IMR-90 (cell line): Measurements from ENCODE around the gene PLVAP. TPM values are rescaled to one million over a fixed set of nuclear protein-coding genes. Genes with fewer than 3 reads are reported as not detected.

Source experiments
- ATAC-seq: fragments of 200-7000 bp; cut with Tn5 transposase; 2 replicates; pipeline ENCODE4 v1.9.1; 2020; ENCODE audit warnings: low read depth, mild to moderate bottlenecking, moderate library complexity
- BruUV-seq: library from RNA; stranded (reverse); fragments of 400-500 nt; replicated peaks from 2 replicates; lab custom pipeline; 2021; lab: Mats Ljungman, UMichigan
- CTCF ChIA-PET: fragments of 300-600 bp; formaldehyde crosslinking; extraction: SDS; loops from one replicate; lab custom pipeline; 2021; ENCODE audit warnings: antibody characterized with exemption; lab: Yijun Ruan, JAX
- POLR2A ChIA-PET: fragments of 300-600 bp; sonication (Branson Sonifier 250); formaldehyde crosslinking; loops from one replicate; lab custom pipeline; 2022; ENCODE audit warnings: antibody characterized with exemption; ENCODE audit not compliant: unreplicated experiment; lab: Charles Lee
- DNase-seq: peaks from one replicate; pipeline ENCODE4 v3.0.0; 2013
- H2AFZ ChIP-seq: replicated peaks from 2 replicates; pipeline ENCODE3; 2013; ENCODE audit warnings: low read length, mild to moderate bottlenecking; ENCODE audit not compliant: poor library complexity
- H2AK5ac ChIP-seq: 2 replicates; pipeline ENCODE4 v1.6.1; 2013; ENCODE audit warnings: low read depth, low read length, inconsistent platforms
- H2AK9ac ChIP-seq: replicated peaks from 2 replicates; pipeline ENCODE3; 2013; ENCODE audit warnings: mild to moderate bottlenecking, low read depth, low read length, moderate library complexity; ENCODE audit not compliant: poor library complexity
- H2BK120ac ChIP-seq: 2 replicates; pipeline ENCODE4 v1.6.1; 2013; ENCODE audit warnings: low read depth, low read length, inconsistent platforms
- H2BK15ac ChIP-seq: 3 replicates; pipeline ENCODE4 v1.6.1; 2013; ENCODE audit warnings: low read depth, low read length, inconsistent platforms
- H2BK20ac ChIP-seq: 2 replicates; pipeline ENCODE4 v1.6.1; 2013; ENCODE audit warnings: low read depth, mild to moderate bottlenecking, inconsistent platforms, low read length, moderate library complexity
- H2BK5ac ChIP-seq: 2 replicates; pipeline ENCODE4 v1.6.1; 2013; ENCODE audit warnings: mild to moderate bottlenecking, low read depth, low read length, inconsistent platforms; ENCODE audit not compliant: poor library complexity, severe bottlenecking
- H3K14ac ChIP-seq: replicated peaks from 2 replicates; pipeline ENCODE4 v1.6.1; 2013; ENCODE audit warnings: low read depth, low read length, inconsistent platforms
- H3K18ac ChIP-seq: 2 replicates; pipeline ENCODE4 v1.6.1; 2013; ENCODE audit warnings: low read depth, low read length, control low read depth
- H3K23ac ChIP-seq: 2 replicates; pipeline ENCODE4 v1.6.1; 2013; ENCODE audit warnings: low read depth, low read length, inconsistent platforms
- H3K27ac ChIP-seq: 2 replicates; pipeline ENCODE4 v1.5.1; 2013; ENCODE audit warnings: mild to moderate bottlenecking, control low read depth, low read length; ENCODE audit not compliant: insufficient read depth
- H3K27me3 ChIP-seq: 2 replicates; pipeline ENCODE4 v1.6.1; 2013; ENCODE audit warnings: low read length; ENCODE audit not compliant: control insufficient read depth, insufficient read depth
- H3K36me3 ChIP-seq: 2 replicates; pipeline ENCODE4 v1.6.1; 2013; ENCODE audit warnings: low read length, mixed read lengths; ENCODE audit not compliant: control insufficient read depth, insufficient read depth
- H3K4ac ChIP-seq: 2 replicates; pipeline ENCODE4 v1.6.1; 2013; ENCODE audit warnings: low read depth, low read length, inconsistent platforms
- H3K4me1 ChIP-seq: 2 replicates; pipeline ENCODE4 v1.6.1; 2013; ENCODE audit warnings: low read length, mixed read lengths; ENCODE audit not compliant: control insufficient read depth, insufficient read depth
- H3K4me2 ChIP-seq: 2 replicates; pipeline ENCODE4 v1.6.1; 2013; ENCODE audit warnings: low read depth, mild to moderate bottlenecking, control low read depth, low read length, moderate library complexity
- H3K4me3 ChIP-seq: 2 replicates; pipeline ENCODE4 v1.5.1; 2013; ENCODE audit warnings: low read depth, mild to moderate bottlenecking, control low read depth, low read length, moderate library complexity; ENCODE audit not compliant: insufficient read depth
- H3K56ac ChIP-seq: 2 replicates; pipeline ENCODE4 v1.6.1; 2013; ENCODE audit warnings: low read length, inconsistent platforms; ENCODE audit not compliant: insufficient read depth; ENCODE audit errors: extremely low read depth
- H3K79me1 ChIP-seq, 2 experiments: 2 replicates each; pipeline ENCODE4 v1.6.1; 2013; ENCODE audit warnings: low read length in 2 of 2, inconsistent platforms in 1 of 2, low read depth in 1 of 2
- H3K9ac ChIP-seq: 2 replicates; pipeline ENCODE4 v1.6.1; 2013; ENCODE audit warnings: low read depth, low read length, control low read depth
- H3K9me1 ChIP-seq: 2 replicates; pipeline ENCODE4 v1.6.1; 2013; ENCODE audit warnings: low read length, inconsistent platforms; ENCODE audit not compliant: insufficient read depth
- H3K9me3 ChIP-seq: 2 replicates; pipeline ENCODE4 v1.6.1; 2013; ENCODE audit warnings: low read length; ENCODE audit not compliant: control insufficient read depth, insufficient read depth
- H4K20me1 ChIP-seq: 2 replicates; pipeline ENCODE4 v1.6.1; 2013; ENCODE audit warnings: low read length, inconsistent platforms; ENCODE audit not compliant: insufficient read depth
- H4K5ac ChIP-seq: 2 replicates; pipeline ENCODE4 v1.6.1; 2013; ENCODE audit warnings: mild to moderate bottlenecking, low read depth, low read length, control low read depth
- H4K8ac ChIP-seq, 2 experiments: 2 replicates each; pipeline ENCODE4 v1.6.1; 2013; ENCODE audit warnings: low read depth in 2 of 2, low read length in 2 of 2, control low read depth in 1 of 2, inconsistent platforms in 1 of 2
- H4K91ac ChIP-seq: 2 replicates; pipeline ENCODE4 v1.6.1; 2013; ENCODE audit warnings: low read depth, low read length, inconsistent platforms; ENCODE audit not compliant: insufficient read depth
- BHLHE40 ChIP-seq: fragments of 150-350 bp; IDR thresholded peaks from 2 replicates; pipeline ENCODE4 v1.6.1; 2016; ENCODE audit warnings: mild to moderate bottlenecking, low read depth, low read length
- CTCF ChIP-seq: conservative IDR thresholded peaks from 2 replicates; pipeline ENCODE4 v1.5.1; 2012; ENCODE audit warnings: mild to moderate bottlenecking, low read depth, low read length, improper control_type of control experiment
- FOS ChIP-seq: fragments of 150-350 bp; IDR thresholded peaks from 2 replicates; pipeline ENCODE4 v1.6.1; 2016; ENCODE audit warnings: low read depth, low read length
- MXI1 ChIP-seq: IDR thresholded peaks from 2 replicates; pipeline ENCODE4 v1.6.1; 2012; ENCODE audit warnings: low read depth, mild to moderate bottlenecking, low read length, moderate library complexity, borderline replicate concordance
- RAD21 ChIP-seq: IDR thresholded peaks from 2 replicates; pipeline ENCODE4 v1.6.1; 2012; ENCODE audit warnings: low read length, improper control_type of control experiment
- RCOR1 ChIP-seq: IDR thresholded peaks from 2 replicates; pipeline ENCODE4 v1.6.1; 2012; ENCODE audit warnings: mild to moderate bottlenecking, low read length, improper control_type of control experiment; ENCODE audit not compliant: insufficient replicate concordance
- RFX5 ChIP-seq: IDR thresholded peaks from 2 replicates; pipeline ENCODE4 v1.8.0; 2012; ENCODE audit warnings: low read depth, mild to moderate bottlenecking, low read length, moderate library complexity
- SMC3 ChIP-seq: fragments of 150-350 bp; IDR thresholded peaks from 2 replicates; pipeline ENCODE4 v1.6.1; 2016; ENCODE audit warnings: low read depth, mild to moderate bottlenecking, antibody characterized with exemption, low read length, moderate library complexity
- WGBS, 2 experiments: methylation state at CpG; one replicate each; pipeline versions ENCODE4 v1.1.5 to v1.1.7; 2013; ENCODE audit warnings: missing lambda C conversion rate in 2 of 2; ENCODE audit not compliant: insufficient read length in 1 of 2; ENCODE audit errors: extremely low coverage in 2 of 2; 5-methylcytosine and 5-hydroxymethylcytosine counted together
- dilution Hi-C: fragments of 300-500 bp; cut with HindIII; formaldehyde crosslinking; loops from one replicate; pipeline ENCODE4 v1.14.3; 2018; ENCODE audit warnings: low sequenced_read_pairs; ENCODE audit not compliant: unreplicated experiment
- in situ Hi-C: fragments of 300-500 bp; cut with MboI; formaldehyde crosslinking; loops from 3 replicates; pipeline ENCODE4 v1.14.3; 2019; ENCODE audit warnings: low sequenced_read_pairs, inconsistent platforms, mixed read lengths
- intact Hi-C: fragments of 100-400 bp; cut with micrococcal nuclease; formaldehyde crosslinking; loops from 2 replicates; pipeline ENCODE4 v1.10.0; 2022
- polyA plus RNA-seq, 3 experiments: library from polyadenylated mRNA; depleted of rRNA; stranded (reverse); fragments of >200 nt; gene quantifications; 2 replicates each; pipeline ENCODE4 v1.2.3, GENCODE V29; 2012; ENCODE audit warnings: low replicate concordance in 1 of 3
- total RNA-seq: library from RNA; depleted of rRNA; stranded (reverse); fragments of >200 nt; gene quantifications from 2 replicates; pipeline ENCODE4 v1.2.3, GENCODE V29; 2012
- TF ChIP-seq, protein P1 (sequence below): fragments of 150-350 bp; IDR thresholded peaks from 2 replicates; pipeline ENCODE4 v1.6.1; 2016; ENCODE audit warnings: low read depth, mild to moderate bottlenecking, low read length, moderate library complexity, borderline replicate concordance

The PLVAP gene
- total and polyA plus RNA-seq, 2 of the 4 experiments (the other 2 are of a cell fraction) = not detected

DNA sequence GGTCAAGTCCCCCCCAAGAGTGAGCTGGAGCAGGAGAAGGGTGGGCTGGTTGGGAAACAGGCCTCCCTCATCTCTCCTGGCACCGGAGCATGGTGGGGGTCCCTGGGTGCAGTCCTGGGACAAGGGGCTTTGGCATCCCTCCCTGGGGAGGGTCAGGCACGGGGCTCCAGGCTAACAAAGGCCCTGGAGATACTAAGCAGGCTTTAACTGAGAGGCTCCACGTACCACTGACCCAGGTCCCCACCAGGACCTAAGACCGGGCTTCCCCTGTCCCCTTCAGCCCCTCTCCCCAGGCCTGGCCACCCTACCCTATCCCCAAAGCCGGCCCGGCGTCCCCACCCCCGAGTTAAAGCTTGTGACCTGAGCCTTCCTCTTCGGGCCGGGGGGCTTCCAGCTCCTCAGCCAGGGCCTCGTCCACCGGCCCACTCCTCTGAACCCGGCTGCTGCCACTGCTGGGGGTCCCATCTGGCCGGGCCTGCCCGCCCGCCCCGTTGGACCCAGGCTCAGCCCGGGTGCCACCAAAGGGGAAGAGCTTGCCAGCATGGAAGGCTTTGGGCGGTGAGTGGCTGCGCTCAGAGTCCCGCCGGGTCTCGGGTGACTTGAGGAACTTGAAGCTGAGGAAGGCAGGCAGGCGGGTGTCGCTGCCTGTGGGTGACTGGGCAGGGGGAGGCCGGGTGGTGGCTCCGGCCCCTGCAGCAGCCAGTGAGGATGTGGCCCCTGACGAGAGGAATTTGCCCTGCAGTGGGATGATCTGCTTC, 52.6 kb downstream of the PLVAP start:
- BruUV-seq = no TSS peak
- Histone ChIP-seq H3K27me3 (no peaks in the 10 kb centered on the region), H3K23ac (no peak overlapping the region), H3K56ac (no peak overlapping the region), H4K5ac (no peak overlapping the region), H4K91ac (no peak overlapping the region), H3K27ac (no peak overlapping the region), H3K36me3 (peaks cover 35% of the 10 kb centered on the region), H4K20me1 (peaks cover 8% of the 10 kb centered on the region; the same call in 1 of the 2 replicates), H3K4me3 (no peak overlapping the region), H2BK120ac (no peak overlapping the region), H3K4me2 (no peak overlapping the region), H2BK15ac (no peak overlapping the region), H2BK20ac (no peak overlapping the region), H2AK9ac (no peak overlapping the region), H3K4me1 (no peaks in the 10 kb centered on the region), H3K9me1 (no peaks in the 10 kb centered on the region), H2BK5ac (no peak overlapping the region), H3K14ac (no peak overlapping the region), H3K18ac (no peak overlapping the region), H3K79me1 (peaks cover 0 to 5% of the 10 kb centered on the region in 2 experiments; a peak in 1 of 4 replicates), H3K4ac (no peak overlapping the region), H4K8ac (no peak overlapping the region), H2AFZ (no peak overlapping the region), H3K9me3 (no peaks in the 10 kb centered on the region), H2AK5ac (no peak overlapping the region), H3K9ac (no peak overlapping the region)
- no peak for ATAC-seq
- dilution Hi-C loops (no loop called here), in situ Hi-C loops (no loop called here), intact Hi-C loops (no loop called here)
- ChIA-PET CTCF (interaction anchor here (0.6 kb wide), 1 partner anchor 18 kb away, joined by 7 read pairs; no protein-coding TSS in a partner anchor), POLR2A (interaction anchor here (1.0 kb wide), 1 partner anchor 10 kb away, joined by 3 read pairs; the partner anchor contains the start of gene ANO8)
- no peak for DNase-seq
- WGBS, 2 experiments = 91% methylated on average over 24 of the region's 28 CpGs; no CpG with 5 or more reads in 1 of the 2 experiments
- TF ChIP-seq RFX5 (no peak), SMC3 (no peak), RCOR1 (no peak), MXI1 (no peak), CTCF (no peak), RAD21 (no peak), BHLHE40 (no peak), FOS (no peak)
- TF ChIP-seq, protein P1, sequence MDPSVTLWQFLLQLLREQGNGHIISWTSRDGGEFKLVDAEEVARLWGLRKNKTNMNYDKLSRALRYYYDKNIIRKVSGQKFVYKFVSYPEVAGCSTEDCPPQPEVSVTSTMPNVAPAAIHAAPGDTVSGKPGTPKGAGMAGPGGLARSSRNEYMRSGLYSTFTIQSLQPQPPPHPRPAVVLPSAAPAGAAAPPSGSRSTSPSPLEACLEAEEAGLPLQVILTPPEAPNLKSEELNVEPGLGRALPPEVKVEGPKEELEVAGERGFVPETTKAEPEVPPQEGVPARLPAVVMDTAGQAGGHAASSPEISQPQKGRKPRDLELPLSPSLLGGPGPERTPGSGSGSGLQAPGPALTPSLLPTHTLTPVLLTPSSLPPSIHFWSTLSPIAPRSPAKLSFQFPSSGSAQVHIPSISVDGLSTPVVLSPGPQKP = no peak
